Measurements from ENCODE around the gene PIEZO2. TPM values are rescaled to one million over a fixed set of nuclear protein-coding genes. Genes with fewer than 3 reads are reported as not detected.
A peak's percentile ranks its signal among the peaks of the same experiment; 100 is the strongest.

Gene PIEZO2
- total RNA-seq, 6 donors from 2014 or later: 6.5 to 37.7 (median 7.8) TPM

GRCh38 chr18:11112286-11112685, 37.1 kb downstream of the PIEZO2 start:
- WGBS, 2 donors: 90 to 96% methylated on average over 3 of the region's 3 CpGs

GRCh38 chr18:11110509-11110908, 38.9 kb downstream of the PIEZO2 start:
- Histone ChIP-seq H3K27me3 (no peaks in the 10 kb centered on the region), H3K4me3 (no peak overlapping the region), H3K9me3 (no peaks in the 10 kb centered on the region), H3K27ac (no peak overlapping the region), H3K36me3 (no peaks in the 10 kb centered on the region), H3K4me1 (no peaks in the 10 kb centered on the region)
- no peak for TF ChIP-seq EP300 (IDR thresholded peaks at IDR 0.05)
- no peak for TF ChIP-seq CTCF (IDR thresholded peaks at IDR 0.05)
- no peak for TF ChIP-seq POLR2AphosphoS5 (IDR thresholded peaks at IDR 0.05)
- no peak for TF ChIP-seq POLR2A (IDR thresholded peaks at IDR 0.05)
- 91 to 92% methylated on average over 14 to 16 of the region's 16 CpGs for WGBS, 2 donors
- ATAC-seq (ENCODE audit: low FRiP score in 2 of 2): no peak
- DNase-seq: peak in 1 of 2 donors; percentile 66

More at GRCh38 chr18:11112286-11112685, 37.1 kb downstream of the PIEZO2 start:
- no peaks in the 10 kb centered on the region for H3K4me1 ChIP-seq
- TF ChIP-seq POLR2A (IDR thresholded peaks at IDR 0.05) (no peak), POLR2AphosphoS5 (IDR thresholded peaks at IDR 0.05) (no peak), CTCF (IDR thresholded peaks at IDR 0.05) (no peak), EP300 (IDR thresholded peaks at IDR 0.05) (no peak)
- no peaks in the 10 kb centered on the region for H3K9me3 ChIP-seq
- ATAC-seq (ENCODE audit: low FRiP score in 2 of 2) (no peak), DNase-seq (no peak)
- H3K36me3 ChIP-seq: no peaks in the 10 kb centered on the region
- H3K27me3 ChIP-seq: no peaks in the 10 kb centered on the region
- no peak overlapping the region for H3K4me3 ChIP-seq
- H3K27ac ChIP-seq: no peak overlapping the region

GRCh38 chr18:11108947-11109346, 40.4 kb downstream of the PIEZO2 start:
- no peaks in the 10 kb centered on the region for H3K36me3 ChIP-seq
- no peak overlapping the region for H3K4me3 ChIP-seq
- no peak for DNase-seq
- no peak for TF ChIP-seq EP300 (IDR thresholded peaks at IDR 0.05)
- no peak for TF ChIP-seq CTCF (IDR thresholded peaks at IDR 0.05)
- TF ChIP-seq POLR2A (IDR thresholded peaks at IDR 0.05): no peak
- no peak for TF ChIP-seq POLR2AphosphoS5 (IDR thresholded peaks at IDR 0.05)
- 41 to 60% methylated on average over 3 of the region's 3 CpGs for WGBS, 2 donors
- no peaks in the 10 kb centered on the region for H3K27me3 ChIP-seq
- no peak for ATAC-seq (ENCODE audit: low FRiP score in 2 of 2)
- H3K9me3 ChIP-seq: no peaks in the 10 kb centered on the region
- no peaks in the 10 kb centered on the region for H3K4me1 ChIP-seq
- H3K27ac ChIP-seq: no peak overlapping the region

GRCh38 chr18:11106894-11107293, 42.5 kb downstream of the PIEZO2 start:
- 70 to 77% methylated on average over 6 of the region's 6 CpGs for WGBS, 2 donors
- H3K27me3 ChIP-seq: no peaks in the 10 kb centered on the region
- no peak overlapping the region for H3K4me3 ChIP-seq
- H3K9me3 ChIP-seq: no peaks in the 10 kb centered on the region
- DNase-seq (no peak), ATAC-seq (ENCODE audit: low FRiP score in 2 of 2) (no peak)
- H3K27ac ChIP-seq: no peak overlapping the region
- TF ChIP-seq POLR2A (IDR thresholded peaks at IDR 0.05) (no peak), CTCF (IDR thresholded peaks at IDR 0.05) (no peak), POLR2AphosphoS5 (IDR thresholded peaks at IDR 0.05) (no peak), EP300 (IDR thresholded peaks at IDR 0.05) (no peak)
- no peaks in the 10 kb centered on the region for H3K4me1 ChIP-seq
- no peaks in the 10 kb centered on the region for H3K36me3 ChIP-seq

- Histone ChIP-seq H3K27me3 (no peaks in the 10 kb centered on the region), H3K36me3 (no peaks in the 10 kb centered on the region), H3K4me3 (no peak overlapping the region), H3K9me3 (no peaks in the 10 kb centered on the region), H3K4me1 (no peaks in the 10 kb centered on the region), H3K27ac (no peak overlapping the region)
- ATAC-seq (ENCODE audit: low FRiP score in 2 of 2) (no peak), DNase-seq (no peak)
- WGBS, 2 donors: 77 to 79% methylated on average over 6 of the region's 6 CpGs
- TF ChIP-seq POLR2AphosphoS5 (IDR thresholded peaks at IDR 0.05) (no peak), POLR2A (IDR thresholded peaks at IDR 0.05) (no peak), CTCF (IDR thresholded peaks at IDR 0.05) (no peak), EP300 (IDR thresholded peaks at IDR 0.05) (no peak)
These were observed 43.9 kb downstream of the PIEZO2 start for GRCh38 chr18:11105463-11105862.

Data from upper lobe of left lung (tissue), 6 donors.